A549 treated with AZD9567 at 1 μM for 4 hours (cell line): ENCODE results near the gene HNRNPM. TPM values are rescaled to one million over a fixed set of nuclear protein-coding genes. Genes with fewer than 3 reads are reported as not detected.

Experiments
- total RNA-seq: library from RNA; stranded (reverse); fragments of 200-300 nt; extraction: Qiagen RNA extraction; gene quantifications from 5 replicates; pipeline ENCODE4 v1.2.3, GENCODE V29; 2022; ENCODE audit not compliant: insufficient read depth

Gene HNRNPM, protein sequence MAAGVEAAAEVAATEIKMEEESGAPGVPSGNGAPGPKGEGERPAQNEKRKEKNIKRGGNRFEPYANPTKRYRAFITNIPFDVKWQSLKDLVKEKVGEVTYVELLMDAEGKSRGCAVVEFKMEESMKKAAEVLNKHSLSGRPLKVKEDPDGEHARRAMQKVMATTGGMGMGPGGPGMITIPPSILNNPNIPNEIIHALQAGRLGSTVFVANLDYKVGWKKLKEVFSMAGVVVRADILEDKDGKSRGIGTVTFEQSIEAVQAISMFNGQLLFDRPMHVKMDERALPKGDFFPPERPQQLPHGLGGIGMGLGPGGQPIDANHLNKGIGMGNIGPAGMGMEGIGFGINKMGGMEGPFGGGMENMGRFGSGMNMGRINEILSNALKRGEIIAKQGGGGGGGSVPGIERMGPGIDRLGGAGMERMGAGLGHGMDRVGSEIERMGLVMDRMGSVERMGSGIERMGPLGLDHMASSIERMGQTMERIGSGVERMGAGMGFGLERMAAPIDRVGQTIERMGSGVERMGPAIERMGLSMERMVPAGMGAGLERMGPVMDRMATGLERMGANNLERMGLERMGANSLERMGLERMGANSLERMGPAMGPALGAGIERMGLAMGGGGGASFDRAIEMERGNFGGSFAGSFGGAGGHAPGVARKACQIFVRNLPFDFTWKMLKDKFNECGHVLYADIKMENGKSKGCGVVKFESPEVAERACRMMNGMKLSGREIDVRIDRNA
- total RNA-seq = 215 to 262 TPM (median 231 TPM) in 5 replicates

DNA sequence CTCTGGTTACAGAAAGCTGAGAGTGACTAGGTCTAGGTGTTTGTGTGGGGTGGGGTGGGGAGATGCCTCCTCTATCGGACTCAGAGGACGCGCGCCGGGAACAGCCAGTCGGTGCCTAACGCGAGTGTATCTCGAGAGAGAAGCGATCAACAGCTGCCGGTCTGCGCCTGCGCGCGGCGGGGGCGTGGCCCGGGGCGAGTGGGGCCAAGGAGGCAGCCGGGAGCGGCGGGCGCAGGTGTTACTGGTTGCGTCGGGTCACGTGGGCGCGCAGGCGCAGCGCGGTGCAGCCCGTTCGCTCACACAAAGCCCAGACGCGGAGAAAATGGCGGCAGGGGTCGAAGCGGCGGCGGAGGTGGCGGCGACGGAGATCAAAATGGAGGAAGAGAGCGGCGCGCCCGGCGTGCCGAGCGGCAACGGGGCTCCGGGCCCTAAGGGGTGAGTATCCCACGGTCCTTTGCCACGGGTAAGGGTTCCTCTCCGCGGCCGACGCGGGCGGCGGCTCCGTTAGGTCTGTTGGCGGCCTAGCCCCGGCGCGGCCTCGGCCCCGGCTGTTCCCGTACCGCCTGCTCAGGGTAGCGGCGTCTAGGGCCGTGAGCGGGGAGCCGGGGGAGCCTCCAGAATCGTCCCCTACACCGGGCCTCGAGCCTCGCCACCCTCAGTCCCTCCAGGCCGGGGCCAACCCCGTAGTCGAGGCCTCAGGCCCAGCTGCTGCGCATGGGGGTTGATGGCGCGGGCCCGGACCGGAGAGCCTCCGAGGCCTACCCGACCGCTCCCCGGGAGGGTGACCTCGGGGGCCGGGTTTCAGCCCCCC is at the start of gene HNRNPM:
HNRNPM (plus strand) TSS at position 299 of the 811 bp plus-strand sequence; CDS start at position 323, 24 bp downstream.

GRCh38 chr19:8412783-8413628 is 31.8 kb upstream of the HNRNPM start, which contains the start of gene MARCHF2:
Gene MARCHF2, plus strand, starts transcription at chr19:8413305. Its CDS starts 8,536 bp downstream, at chr19:8421841.

DNA sequence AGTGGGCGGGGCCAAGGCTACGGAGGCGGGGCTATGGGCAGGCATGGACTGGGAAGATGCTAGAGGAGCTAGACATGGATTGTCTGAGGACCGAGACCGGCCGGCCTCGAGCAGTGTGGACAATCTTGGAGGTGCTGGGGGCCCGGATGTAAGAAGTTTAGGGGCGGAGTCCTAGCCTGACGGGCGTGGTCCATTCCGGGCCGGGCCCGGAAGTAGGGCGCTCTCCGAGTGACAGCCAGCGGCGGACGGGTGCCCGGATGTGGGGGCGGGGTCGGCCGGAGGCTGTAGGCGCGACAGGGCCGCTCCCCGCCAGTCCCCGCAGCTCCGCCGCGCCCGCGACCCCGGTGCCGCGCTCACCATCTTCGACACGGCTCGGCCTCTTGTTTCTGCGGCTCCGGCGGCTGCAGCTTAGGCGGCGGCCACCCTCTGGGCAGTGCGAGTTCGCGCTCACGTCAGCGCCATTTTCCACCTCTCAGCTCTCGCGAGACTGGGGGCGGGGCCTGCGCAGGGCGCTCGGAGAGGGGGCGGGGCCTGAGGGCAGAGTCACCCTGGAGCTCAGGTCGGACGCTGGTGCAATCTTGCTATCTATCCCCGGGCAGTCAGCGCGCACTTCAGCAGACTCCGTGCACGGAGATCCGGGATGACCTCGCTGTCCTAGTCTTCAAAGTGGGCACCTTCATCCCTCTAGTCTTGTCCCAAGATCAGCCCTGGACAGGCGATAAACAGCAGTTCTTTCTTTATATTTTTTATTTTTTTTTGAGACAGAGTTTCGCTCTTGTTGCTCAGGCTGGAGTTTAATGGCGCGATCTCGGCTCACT is 69.1 kb downstream of the HNRNPM start, which contains the start of gene ZNF414:
ZNF414 (minus strand) TSS at position 481 of the 818 bp plus-strand sequence; CDS start at position 360, 121 bp downstream.

Other genes starting within 250 kb of the HNRNPM start
- 3.2 to 8.0 TPM (median 3.4 TPM) in 5 replicates for gene CERS4, start 235.6 kb upstream of the HNRNPM start, total RNA-seq
- gene CD320, start 136.6 kb upstream of the HNRNPM start, total RNA-seq = 73.5 to 106 TPM (median 98.3 TPM) in 5 replicates
- gene NDUFA7, start 123.6 kb upstream of the HNRNPM start, total RNA-seq = 24.8 to 95.6 TPM (median 93.0 TPM) in 5 replicates
- gene RPS28, start 123.5 kb upstream of the HNRNPM start, total RNA-seq = 307 to 974 TPM (median 895 TPM) in 5 replicates
- 5.6 to 6.6 TPM (median 5.9 TPM) in 5 replicates for gene KANK3, start 101.7 kb upstream of the HNRNPM start, total RNA-seq
- gene ANGPTL4, start 80.8 kb upstream of the HNRNPM start, total RNA-seq = 492 to 643 TPM (median 599 TPM) in 5 replicates
- gene RAB11B, start 54.6 kb upstream of the HNRNPM start, total RNA-seq = 88.3 to 99.9 TPM (median 96.1 TPM) in 5 replicates
- 11.7 to 22.2 TPM (median 20.8 TPM) in 5 replicates for gene MARCHF2, start 31.7 kb upstream of the HNRNPM start, total RNA-seq
- gene PRAM1, start 57.7 kb downstream of the HNRNPM start, total RNA-seq = 0.16 to 0.19 TPM (median 0.16 TPM) in 4 of 5 replicates, not detected in the other
- 15.6 to 18.2 TPM (median 16.8 TPM) in 5 replicates for gene ZNF414, start 69.2 kb downstream of the HNRNPM start, total RNA-seq
- gene MYO1F, start 132.5 kb downstream of the HNRNPM start, total RNA-seq = 0.21 to 0.42 TPM (median 0.33 TPM) in 4 of 5 replicates, not detected in the other
- 9.9 to 14.7 TPM (median 13.2 TPM) in 5 replicates for gene ADAMTS10, start 165.7 kb downstream of the HNRNPM start, total RNA-seq
- not detected in 5 replicates for gene NFILZ, start 185.7 kb downstream of the HNRNPM start, total RNA-seq